Right lobe of liver (tissue), 6 donors: ENCODE results near the gene ARIH1. TPM values are rescaled to one million over a fixed set of nuclear protein-coding genes. Genes with fewer than 3 reads are reported as not detected.

Source experiments
- ATAC-seq, 4 donors: fragments of 200-7000 bp; cut with Tn5 transposase; one replicate each; pipeline ENCODE4 v1.9.1; 2020; ENCODE audit warnings: mild to moderate bottlenecking in 4 of 4, moderate library complexity in 4 of 4
- DNase-seq, 3 donors: peaks; one replicate each; pipeline ENCODE4 v3.0.0-alpha.2; 2020
- H3K27ac ChIP-seq, 3 donors: fragments of 200-600 bp; one replicate each; pipeline ENCODE4 v1.8.0; 2022
- H3K27me3 ChIP-seq, 2 donors: fragments of 200-600 bp; one replicate each; pipeline ENCODE4 v1.8.0; 2022
- H3K36me3 ChIP-seq, 4 donors: fragments of 200-600 bp; sonication (generic) in 1 of 4; one replicate each; pipeline versions ENCODE4 v1.5.1 to v1.8.0; 2017 to 2022; ENCODE audit warnings: control low read depth in 1 of 4
- H3K4me1 ChIP-seq, 4 donors: fragments of 200-600 bp; sonication (generic) in 1 of 4; one replicate each; pipeline versions ENCODE4 v1.5.1 to v1.8.0; 2017 to 2022; ENCODE audit warnings: control low read depth in 1 of 4
- H3K4me3 ChIP-seq, 3 donors: fragments of 200-600 bp; one replicate each; pipeline ENCODE4 v1.8.0; 2022
- H3K9me3 ChIP-seq, 4 donors: fragments of 200-600 bp; sonication (generic) in 1 of 4; one replicate each; pipeline versions ENCODE4 v1.5.1 to v1.8.0; 2017 to 2022; ENCODE audit warnings: control low read depth in 1 of 4
- CTCF ChIP-seq, 4 donors: fragments of 200-600 bp in 3 of 4; fragments of 450-650 bp in 1 of 4; IDR thresholded peaks; one replicate each; pipeline versions ENCODE4 v1.5.1 to v1.8.0; 2016 to 2022; ENCODE audit warnings: antibody characterized with exemption in 4 of 4, mild to moderate bottlenecking in 2 of 4
- POLR2A ChIP-seq: fragments of 450-650 bp; IDR thresholded peaks from one replicate; pipeline ENCODE4 v1.6.1; 2017; ENCODE audit warnings: antibody characterized with exemption, mild to moderate bottlenecking
- WGBS: methylation state at CpG from one replicate; pipeline ENCODE4 v1.1.6; 2018; ENCODE audit warnings: low coverage, low lambda C conversion rate; ENCODE audit not compliant: insufficient coverage; ENCODE audit errors: missing lambda C conversion rate; 5-methylcytosine and 5-hydroxymethylcytosine counted together
- intact Hi-C, 2 donors: fragments of 100-400 bp; cut with DNase I; formaldehyde crosslinking; loops; one replicate each; pipeline versions ENCODE4 v1.11.2 to v1.14.1; 2022
- total RNA-seq, 6 experiments: library from RNA; depleted of rRNA in 2 of 6; stranded (reverse); fragments of >200 nt in 2 of 6; fragmentation: NEBNext Ultra II Directional in 3 of 6; extraction: Animal tissue kit (Norgen Biotek cat#: 25700) in 3 of 6; gene quantifications; one replicate each; pipeline versions ENCODE4 v1.1.0 to v1.2.4, GENCODE V29; 2016 to 2023
- donor health status: DM: no; HTN: yes; CAD: no.
- donor health status: DM: no; HTN: no; CAD: no.
- donor health status: DM: no; HTN: no; CAD: no.
- donor health status: DM: no; HTN: yes; CAD: no.
- donor health status: DM: no; HTN: yes; CAD: no.

Gene ARIH1
- total RNA-seq, 6 experiments from 2014 or later: 19.3 to 84.7 (median 69.9) TPM

- no peak for DNase-seq
- no peak overlapping the region for H3K27ac ChIP-seq
- no peak for ATAC-seq
- peaks cover 5 to 55% (median 30%) of the 10 kb centered on the region in 4 donors for H3K36me3 ChIP-seq
- intact Hi-C loops: no loop called here
- H3K4me3 ChIP-seq: no peak overlapping the region
- no peaks in the 10 kb centered on the region for H3K4me1 ChIP-seq
- H3K27me3 ChIP-seq: no peaks in the 10 kb centered on the region
- no peak for TF ChIP-seq POLR2A
- TF ChIP-seq CTCF (IDR thresholded peaks at IDR 0.05): no peak
- no peaks in the 10 kb centered on the region for H3K9me3 ChIP-seq
- WGBS: 91% methylated on average over 3 of the region's 3 CpGs
These were observed 105.7 kb downstream of the ARIH1 start for GRCh38 chr15:72579814-72580213.

- no peaks in the 10 kb centered on the region for H3K27me3 ChIP-seq
- ATAC-seq (no peak), DNase-seq (no peak)
These were observed 109.9 kb downstream of the ARIH1 start for GRCh38 chr15:72584006-72584405.

GRCh38 chr15:72585025-72585424, 110.9 kb downstream of the ARIH1 start:
- Histone ChIP-seq H3K27ac (no peak overlapping the region), H3K4me1 (no peaks in the 10 kb centered on the region), H3K4me3 (no peak overlapping the region), H3K9me3 (no peaks in the 10 kb centered on the region), H3K36me3 (peaks cover 5 to 43% (median 20%) of the 10 kb centered on the region in 4 donors), H3K27me3 (no peaks in the 10 kb centered on the region)
- intact Hi-C loops: no loop called here
- ATAC-seq (no peak), DNase-seq (no peak)
- WGBS: 85% methylated on average over 2 of the region's 2 CpGs
- no peak for TF ChIP-seq POLR2A
- TF ChIP-seq CTCF (IDR thresholded peaks at IDR 0.05): no peak

More at GRCh38 chr15:72584006-72584405, 109.9 kb downstream of the ARIH1 start:
- Histone ChIP-seq H3K4me3 (no peak overlapping the region), H3K36me3 (peaks cover 5 to 43% (median 20%) of the 10 kb centered on the region in 4 donors), H3K4me1 (no peaks in the 10 kb centered on the region), H3K27ac (no peak overlapping the region), H3K9me3 (no peaks in the 10 kb centered on the region)
- intact Hi-C loops: no loop called here
- 85% methylated on average over 4 of the region's 4 CpGs for WGBS
- TF ChIP-seq CTCF (IDR thresholded peaks at IDR 0.05) (no peak), POLR2A (no peak)

- Histone ChIP-seq H3K4me3 (no peak overlapping the region), H3K4me1 (no peaks in the 10 kb centered on the region), H3K27ac (no peak overlapping the region), H3K36me3 (peaks cover 5 to 38% (median 19%) of the 10 kb centered on the region in 4 donors), H3K9me3 (no peaks in the 10 kb centered on the region), H3K27me3 (no peaks in the 10 kb centered on the region)
- DNase-seq (no peak), ATAC-seq (peak in 1 of 4 donors; percentile 21)
- intact Hi-C loops: no loop called here
- TF ChIP-seq CTCF (IDR thresholded peaks at IDR 0.05) (peak in 3 of 4 donors; percentile 6 to 25 (median 14)), POLR2A (no peak)
- 83% methylated on average over 1 of the region's 1 CpG for WGBS
These were observed 111.4 kb downstream of the ARIH1 start for GRCh38 chr15:72585476-72586058.
